GM23338 (cell line): ENCODE results near the gene XRCC5. TPM values are rescaled to one million over a fixed set of nuclear protein-coding genes. Genes with fewer than 3 reads are reported as not detected.
A peak's percentile ranks its signal among the peaks of the same experiment; 100 is the strongest.

Experiments
- ATAC-seq: fragments of 200-7000 bp; cut with Tn5 transposase; 3 replicates; pipeline ENCODE4 v1.9.1; 2020
- DNase-seq: peaks from one replicate; pipeline ENCODE4 v3.0.0-alpha.2; 2015; ENCODE audit warnings: low spot score
- H2AFZ ChIP-seq: fragments of 200-600 bp; sonication (generic); 2 replicates; pipeline ENCODE4 v1.8.0; 2016; ENCODE audit warnings: antibody characterized with exemption, mild to moderate bottlenecking, moderate library complexity
- H3F3A ChIP-seq: fragments of 200-600 bp; sonication (generic); replicated peaks from 2 replicates; pipeline ENCODE4 v1.8.0; 2017; ENCODE audit warnings: antibody characterized with exemption, mixed run types, low read depth
- H3K27ac ChIP-seq: fragments of 200-600 bp; sonication (generic); 2 replicates; pipeline ENCODE4 v1.6.1; 2016; ENCODE audit warnings: low read depth
- H3K27me3 ChIP-seq: fragments of 200-600 bp; sonication (generic); 2 replicates; pipeline ENCODE4 v1.8.0; 2016; ENCODE audit warnings: mild to moderate bottlenecking, mixed run types, moderate library complexity; ENCODE audit not compliant: insufficient read depth
- H3K36me3 ChIP-seq: fragments of 200-600 bp; sonication (generic); 2 replicates; pipeline ENCODE4 v1.8.0; 2016; ENCODE audit warnings: mild to moderate bottlenecking; ENCODE audit not compliant: insufficient read depth
- H3K4me1 ChIP-seq: fragments of 200-600 bp; sonication (generic); 2 replicates; pipeline ENCODE4 v1.8.0; 2016; ENCODE audit warnings: mild to moderate bottlenecking, moderate library complexity; ENCODE audit not compliant: insufficient read depth
- H3K4me2 ChIP-seq: fragments of 200-600 bp; sonication (generic); 2 replicates; pipeline ENCODE4 v1.7.1; 2017; ENCODE audit warnings: mixed run types
- H3K4me3 ChIP-seq: fragments of 200-600 bp; sonication (generic); 2 replicates; pipeline ENCODE4 v1.6.1; 2016; ENCODE audit warnings: mixed run types
- H3K79me2 ChIP-seq: fragments of 200-600 bp; sonication (generic); replicated peaks from 2 replicates; pipeline ENCODE4 v1.8.0; 2017; ENCODE audit warnings: mild to moderate bottlenecking; ENCODE audit not compliant: insufficient read depth
- H3K9me2 ChIP-seq: fragments of 200-600 bp; sonication (generic); 2 replicates; pipeline ENCODE4 v1.8.0; 2017; ENCODE audit not compliant: insufficient read depth
- H4K20me1 ChIP-seq: fragments of 200-600 bp; sonication (generic); replicated peaks from 2 replicates; pipeline ENCODE4 v1.8.0; 2017; ENCODE audit warnings: mild to moderate bottlenecking; ENCODE audit not compliant: insufficient read depth
- H3K27ac Mint-ChIP-seq: 2 replicates; pipeline ENCODE4 v1.8.0; 2020; ENCODE audit warnings: inconsistent platforms, mild to moderate bottlenecking, moderate library complexity, mixed read lengths
- H3K27me3 Mint-ChIP-seq: 3 replicates; pipeline ENCODE4 v1.8.0; 2022; ENCODE audit warnings: low read depth, mild to moderate bottlenecking, moderate library complexity, mixed read lengths, inconsistent platforms; ENCODE audit not compliant: insufficient read depth, poor library complexity
- H3K36me3 Mint-ChIP-seq: 3 replicates; pipeline ENCODE4 v1.8.0; 2021; ENCODE audit warnings: low read depth, mild to moderate bottlenecking, inconsistent platforms, moderate library complexity, mixed read lengths
- H3K4me1 Mint-ChIP-seq: 3 replicates; pipeline ENCODE4 v1.8.0; 2020; ENCODE audit warnings: mild to moderate bottlenecking, inconsistent platforms, mixed read lengths
- H3K4me3 Mint-ChIP-seq: 3 replicates; pipeline ENCODE4 v1.8.0; 2021; ENCODE audit warnings: moderate library complexity, mild to moderate bottlenecking, inconsistent platforms, mixed read lengths
- H3K9me3 Mint-ChIP-seq: 3 replicates; pipeline ENCODE4 v1.8.0; 2020; ENCODE audit warnings: moderate library complexity, mild to moderate bottlenecking, inconsistent platforms, mixed read lengths
- CTCF ChIP-seq, 2 experiments: fragments of 200-600 bp in 1 of 2; sonication (generic) in 1 of 2; conservative IDR thresholded peaks; 2 replicates each; pipeline versions ENCODE4 v1.5.1 to v1.6.1; 2016 to 2017; ENCODE audit warnings: antibody characterized with exemption in 2 of 2, low read depth in 2 of 2, mild to moderate bottlenecking in 2 of 2, moderate library complexity in 1 of 2
- ETS1 ChIP-seq: IDR thresholded peaks from 2 replicates; pipeline ENCODE4 v1.6.1; 2016; ENCODE audit warnings: antibody characterized with exemption
- EZH2 ChIP-seq: fragments of 200-600 bp; sonication (generic); IDR thresholded peaks from one replicate; pipeline ENCODE4 v1.8.0; 2017; ENCODE audit warnings: antibody characterized with exemption, mild to moderate bottlenecking, low read depth; ENCODE audit not compliant: unreplicated experiment
- EZH2phosphoT487 ChIP-seq: fragments of 200-600 bp; sonication (generic); IDR thresholded peaks from one replicate; pipeline ENCODE4 v1.8.1; 2018; ENCODE audit warnings: antibody characterized with exemption; ENCODE audit not compliant: unreplicated experiment
- JUNB ChIP-seq: IDR thresholded peaks from one replicate; pipeline ENCODE4 v1.6.1; 2016; ENCODE audit warnings: antibody characterized with exemption; ENCODE audit not compliant: unreplicated experiment
- NANOG ChIP-seq: IDR thresholded peaks from 2 replicates; pipeline ENCODE4 v1.6.1; 2016; ENCODE audit warnings: antibody characterized with exemption, borderline replicate concordance
- POLR2AphosphoS5 ChIP-seq: IDR thresholded peaks from 2 replicates; pipeline ENCODE4 v1.6.1; 2016; ENCODE audit warnings: antibody characterized with exemption, low read depth
- REST ChIP-seq: IDR thresholded peaks from one replicate; pipeline ENCODE4 v1.6.1; 2018; ENCODE audit warnings: antibody characterized with exemption; ENCODE audit not compliant: unreplicated experiment
- ZNF331 ChIP-seq: fragments of 250-450 bp; sonication (Bioruptor Pico); IDR thresholded peaks from 2 replicates; pipeline ENCODE4 v1.5.0; 2020; ENCODE audit warnings: low read depth, mild to moderate bottlenecking, moderate library complexity
- ZNF462 ChIP-seq: fragments of 250-450 bp; sonication (Bioruptor Pico); IDR thresholded peaks from 2 replicates; pipeline ENCODE4 v1.5.0; 2020; ENCODE audit warnings: mild to moderate bottlenecking, moderate library complexity
- polyA plus RNA-seq: library from polyadenylated mRNA; unstranded; fragments of >200 nt; fragmentation: Nextera tagmentation; extraction: Ambion mirVana; gene quantifications from 2 replicates; pipeline ENCODE4 v1.2.1, GENCODE V29; 2016
- total RNA-seq: library from RNA; depleted of rRNA; stranded (reverse); fragments of >200 nt; shearing (Covaris generic); gene quantifications from 2 replicates; pipeline ENCODE4 v1.2.3, GENCODE V29; 2014

Gene XRCC5
- total and polyA plus RNA-seq, 2 experiments from 2014 or later: 499 to 524 TPM

GRCh38 chr2:216164087-216164486, 54.9 kb downstream of the XRCC5 start (continued):
- TF ChIP-seq REST: no peak

- Histone ChIP-seq H3K27me3 (no peaks in the 10 kb centered on the region), H3K36me3 (peaks cover 64% of the 10 kb centered on the region), H4K20me1 (peaks cover 24% of the 10 kb centered on the region), H3K79me2 (peaks cover 65% of the 10 kb centered on the region), H2AFZ (no peak overlapping the region), H3F3A (peaks cover 16% of the 10 kb centered on the region; the same call in 1 of the 2 replicates), H3K4me2 (no peak overlapping the region), H3K27ac (peak overlapping the region; percentile 51; the same call in 1 of the 2 replicates), H3K4me1 (no peaks in the 10 kb centered on the region), H3K4me3 (no peak overlapping the region), H3K9me2 (no peaks in the 10 kb centered on the region)
- TF ChIP-seq EZH2phosphoT487 (no peak), POLR2AphosphoS5 (no peak), ZNF331 (no peak), JUNB (no peak), EZH2 (no peak), ZNF462 (CRISPR knock-in tag) (no peak), ETS1 (no peak), CTCF (conservative IDR thresholded peaks at IDR 0.05; ENCODE audit: low read depth in 2 of 2) (no peak), NANOG (no peak)
- ATAC-seq: no peak
- Mint-ChIP-seq H3K36me3 (peaks cover 97% of the 10 kb centered on the region), H3K27me3 (no peaks in the 10 kb centered on the region), H3K4me3 (no peak overlapping the region), H3K27ac (peak overlapping the region; percentile 45), H3K9me3 (no peaks in the 10 kb centered on the region), H3K4me1 (peaks cover 2% of the 10 kb centered on the region; the same call in 1 of the 3 replicates)
- DNase-seq: no peak
These were observed 55.4 kb downstream of the XRCC5 start for GRCh38 chr2:216164576-216164975.
